T follicular helper cell (primary cell): ENCODE results near the gene NACA2.
"Not testable (repeated sequence)": the region's sequence is repeated elsewhere in the genome, so short reads cannot be mapped to it uniquely, and the experiment has no call there.

Experiments
- DNase-seq: peaks from one replicate; pipeline ENCODE4 v3.0.0-alpha.2; 2020; ENCODE audit warnings: low read depth
- total RNA-seq, 2 experiments: gene quantifications; one replicate each; lab custom pipeline; 2026; lab: John Stamatoyannopoulos, UW

Gene NACA2
- total RNA-seq, result 5.6 to 6.4 reads per million in 2 experiments

DNA sequence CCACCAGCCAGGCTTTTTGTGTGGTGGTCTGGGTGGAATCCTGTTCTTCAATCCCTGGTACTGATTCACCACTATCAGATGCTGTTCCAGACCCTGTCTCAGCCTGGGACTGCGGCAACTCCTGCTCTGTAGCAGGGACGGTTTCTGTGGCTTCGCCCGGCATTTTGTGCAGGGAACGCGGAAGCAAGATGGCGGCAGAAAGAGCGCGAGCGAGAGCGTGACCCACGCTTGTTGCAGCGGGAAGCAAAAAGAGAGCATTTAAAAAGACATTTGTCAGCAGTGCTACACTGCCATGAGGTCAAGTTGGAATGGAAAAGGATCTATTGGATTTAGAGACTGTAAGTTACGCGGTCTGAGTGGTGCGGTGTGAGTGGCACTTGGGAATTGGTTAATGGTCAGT, at the start of gene NACA2:
TSS of gene NACA2 (minus strand) at position 202 of the 400 bp plus-strand sequence. CDS start at position 163, 39 bp downstream.
- no peak for DNase-seq

DNA sequence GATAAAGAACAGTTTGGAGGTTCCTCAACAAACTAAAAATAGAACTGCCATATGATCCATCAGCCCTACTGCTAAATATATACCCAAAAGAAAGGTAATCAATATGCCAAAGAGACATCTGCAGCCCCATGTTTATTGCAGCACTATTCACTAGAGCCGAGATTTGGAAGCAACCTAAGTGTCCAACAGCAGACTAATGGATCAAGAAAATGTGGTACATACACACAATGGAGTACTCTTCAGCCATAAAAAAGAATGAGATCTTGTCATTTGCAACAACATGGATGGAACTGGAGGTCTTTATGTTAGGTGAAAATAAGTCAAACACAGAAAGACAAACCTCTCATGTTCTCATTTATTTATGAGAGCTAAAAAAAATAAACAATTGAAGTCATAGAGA, 48.8 kb upstream of the NACA2 start:
- DNase-seq, result no peak

DNA sequence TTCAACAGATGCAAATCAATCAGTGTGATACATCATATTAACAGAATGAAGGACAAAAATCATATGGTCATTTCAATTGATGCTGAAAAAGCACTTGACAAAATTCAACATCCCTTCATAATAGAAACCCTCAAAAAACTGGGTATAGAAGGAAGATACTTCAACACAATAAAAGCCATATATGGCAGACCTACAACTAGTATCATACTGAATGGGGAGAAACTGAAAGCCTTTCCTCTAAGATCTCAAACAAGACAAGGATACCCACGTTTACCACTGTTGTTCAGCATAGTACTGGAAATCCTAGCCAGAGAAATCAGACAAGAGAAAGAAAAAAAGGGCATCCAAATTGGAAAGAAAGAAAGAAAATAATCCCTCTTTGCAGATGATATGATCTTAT, 47.1 kb upstream of the NACA2 start:
- no peak for DNase-seq

GRCh38 chr17:61635913-61636432, 45.0 kb upstream of the NACA2 start:
- DNase-seq, result peak; percentile 19

- DNase-seq, result no peak
Measured at GRCh38 chr17:61634942-61635538, 44.0 kb upstream of the NACA2 start.

DNA sequence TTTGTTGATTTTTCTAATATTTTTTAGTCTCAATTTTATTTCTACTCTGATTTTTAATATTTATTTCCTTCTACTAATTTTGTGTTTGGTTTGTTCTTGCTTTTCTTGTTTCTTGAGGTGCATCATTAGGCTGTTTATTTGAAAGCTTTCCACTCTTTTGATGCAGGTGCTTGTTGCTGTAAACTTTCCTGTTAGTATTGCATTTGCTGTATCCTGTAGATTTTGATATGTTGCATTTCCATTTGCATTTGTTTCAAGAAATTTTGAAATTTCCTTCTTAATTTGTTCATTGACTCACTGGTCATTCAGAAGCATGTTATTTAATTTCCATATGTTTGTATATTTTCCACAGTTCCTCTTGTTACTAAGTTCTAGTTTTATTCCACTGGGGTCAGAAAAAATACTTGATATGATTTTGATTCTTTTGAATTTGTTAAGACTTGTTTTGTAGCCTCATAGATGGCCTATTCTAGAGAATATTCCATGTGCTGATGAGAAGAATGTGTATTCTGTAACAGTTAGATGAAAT, 43.1 kb upstream of the NACA2 start:
- DNase-seq, result no peak

DNA sequence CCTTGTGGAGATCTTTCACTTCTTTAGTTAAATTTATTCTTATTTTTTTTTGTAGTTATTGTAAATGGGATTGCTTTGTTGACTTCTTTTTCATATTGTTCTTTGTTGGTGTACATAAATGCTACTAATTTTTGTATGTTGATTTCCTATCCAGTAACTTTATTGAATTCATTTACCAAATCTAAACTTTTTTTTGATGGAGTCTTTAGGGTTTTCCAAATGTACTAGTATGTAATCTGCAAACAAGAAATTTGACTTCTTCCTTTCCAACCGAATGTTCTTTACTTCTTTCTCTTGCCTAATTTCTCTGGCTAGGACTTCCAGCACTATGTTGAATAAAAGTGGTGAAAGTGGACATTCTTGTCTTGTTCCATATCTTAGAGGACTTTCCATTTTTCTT, 41.8 kb upstream of the NACA2 start:
- no peak for DNase-seq

DNA sequence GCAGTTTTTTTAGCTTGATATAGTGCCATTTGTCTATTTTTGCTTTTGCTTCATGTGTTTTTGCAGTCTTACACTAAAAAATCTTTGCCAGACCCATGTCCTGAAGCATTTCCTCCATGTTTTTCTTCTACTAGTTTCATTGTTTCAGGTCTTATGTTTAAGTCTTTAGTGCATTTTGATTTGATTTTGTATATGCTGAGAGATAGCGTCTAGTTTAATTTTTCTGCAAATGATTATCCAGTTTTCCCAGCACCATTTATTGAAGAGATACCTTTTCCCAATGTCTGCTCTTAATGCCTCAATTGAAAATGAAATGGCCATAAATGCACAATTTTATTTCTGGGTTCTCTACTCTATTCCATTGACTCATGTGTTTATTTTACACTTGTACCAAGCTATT, 40.8 kb upstream of the NACA2 start:
- DNase-seq, result no peak

DNA sequence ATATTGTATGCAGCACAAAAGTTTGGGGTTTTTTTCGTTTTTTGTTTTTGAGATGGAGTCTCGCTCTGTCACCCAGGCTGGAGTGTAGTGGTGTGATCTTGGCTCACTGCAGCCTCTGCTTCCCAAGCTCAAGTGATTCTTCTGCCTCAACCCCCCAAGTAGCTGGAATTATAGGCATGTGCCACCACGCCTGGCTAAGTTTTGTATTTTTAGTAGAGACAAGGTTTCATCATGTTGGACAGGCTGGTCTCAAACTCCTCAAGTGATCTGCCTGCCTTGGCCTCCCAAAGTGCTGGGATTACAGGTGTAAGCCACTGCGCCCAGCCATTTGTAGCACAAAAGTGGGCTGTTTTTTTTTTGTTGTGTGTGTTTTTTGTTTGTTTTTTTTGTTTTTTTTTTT, 37.1 kb upstream of the NACA2 start:
- DNase-seq, result not testable (repeated sequence)

DNA sequence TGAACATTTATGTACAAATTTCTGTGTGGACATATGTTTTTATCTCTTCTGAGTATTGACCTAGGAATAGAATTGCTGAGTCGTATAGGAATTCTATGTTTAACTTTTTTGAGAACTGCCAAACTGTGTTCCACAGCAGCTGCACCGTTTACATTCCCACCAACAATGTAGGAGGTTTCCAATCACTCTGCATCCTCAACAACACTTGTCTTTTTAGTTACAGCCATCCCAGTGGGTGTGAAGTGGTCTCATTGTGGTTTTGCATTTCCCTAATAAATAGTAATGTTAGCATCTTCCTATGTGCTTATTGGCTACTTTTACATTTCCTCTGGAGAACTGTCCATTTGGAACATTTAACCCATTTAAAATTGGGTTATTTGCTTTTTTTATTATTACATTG, 36.6 kb upstream of the NACA2 start:
- DNase-seq, result no peak

GRCh38 chr17:61627125-61627524, 36.1 kb upstream of the NACA2 start:
- no peak for DNase-seq

- no peak for DNase-seq
Measured at GRCh38 chr17:61625564-61625963, 34.5 kb upstream of the NACA2 start.

- no peak for DNase-seq
Measured at GRCh38 chr17:61624951-61625350, 33.9 kb upstream of the NACA2 start.

- no peak for DNase-seq
Measured at GRCh38 chr17:61621317-61621716, 30.3 kb upstream of the NACA2 start.

GRCh38 chr17:61619953-61620352, 28.9 kb upstream of the NACA2 start:
- DNase-seq, result no peak

DNA sequence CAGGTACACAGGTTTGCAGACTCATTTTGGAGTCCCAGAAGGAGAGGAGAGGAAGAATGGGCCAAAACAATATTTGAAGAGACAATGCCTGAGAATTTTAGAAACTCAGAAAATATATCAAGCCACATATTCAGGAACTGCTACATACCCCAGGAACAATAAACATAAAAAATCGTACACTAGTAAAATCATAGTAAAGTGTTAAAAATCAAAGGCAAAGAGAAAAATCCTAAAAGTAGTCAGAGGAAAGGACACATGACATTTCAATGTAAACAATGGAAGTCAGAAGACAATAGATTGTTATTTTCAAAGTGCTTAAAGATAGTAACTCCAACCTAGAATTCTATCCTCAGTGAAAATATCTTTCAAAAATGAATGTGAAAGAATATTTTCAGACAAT, 28.5 kb upstream of the NACA2 start:
- no peak for DNase-seq

- no peak for DNase-seq
Measured at GRCh38 chr17:61618950-61619349, 27.9 kb upstream of the NACA2 start.

- no peak for DNase-seq
Measured at GRCh38 chr17:61617330-61617729, 26.3 kb upstream of the NACA2 start.

- no peak for DNase-seq
Measured at GRCh38 chr17:61616783-61617182, 25.8 kb upstream of the NACA2 start.

DNA sequence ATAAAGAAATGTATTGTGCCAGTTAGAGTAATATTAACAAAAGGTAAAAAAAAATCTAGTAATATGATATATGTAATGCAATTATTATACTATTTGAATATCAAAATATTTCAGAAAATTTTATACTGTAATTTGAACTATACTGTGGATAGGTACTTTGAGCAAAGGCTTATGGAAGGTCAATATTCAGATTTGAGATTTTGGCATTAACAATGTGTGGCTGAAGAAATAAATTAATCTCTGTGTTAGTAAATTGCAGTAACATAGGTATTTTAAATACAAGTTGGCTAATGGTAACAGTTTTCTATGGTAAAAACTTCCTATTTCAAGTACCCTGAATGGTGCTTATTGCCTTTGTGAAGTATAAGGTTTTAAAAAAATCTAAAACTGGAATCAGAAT, 23.2 kb upstream of the NACA2 start:
- DNase-seq, result no peak

- no peak for DNase-seq
Measured at GRCh38 chr17:61611323-61611722, 20.3 kb upstream of the NACA2 start.

DNA sequence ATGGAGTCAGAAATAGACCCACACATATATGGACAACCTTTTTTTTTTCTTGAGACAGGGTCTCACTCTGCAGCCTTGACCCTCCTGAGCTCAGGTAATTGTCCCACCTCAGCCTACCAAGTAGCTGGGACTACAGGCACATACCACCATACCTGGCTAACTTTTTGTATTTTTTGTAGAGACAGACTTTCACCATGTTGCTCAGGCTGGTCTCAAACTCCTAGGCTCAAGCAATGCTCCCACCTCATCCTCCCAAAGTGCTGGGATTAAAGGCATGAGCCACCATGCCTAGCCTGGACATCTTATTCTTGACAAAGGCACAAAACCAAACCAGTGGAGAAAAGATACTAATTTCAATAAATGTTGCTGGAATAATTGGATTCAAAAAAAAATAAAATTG, 14.7 kb upstream of the NACA2 start:
- DNase-seq, result no peak

DNA sequence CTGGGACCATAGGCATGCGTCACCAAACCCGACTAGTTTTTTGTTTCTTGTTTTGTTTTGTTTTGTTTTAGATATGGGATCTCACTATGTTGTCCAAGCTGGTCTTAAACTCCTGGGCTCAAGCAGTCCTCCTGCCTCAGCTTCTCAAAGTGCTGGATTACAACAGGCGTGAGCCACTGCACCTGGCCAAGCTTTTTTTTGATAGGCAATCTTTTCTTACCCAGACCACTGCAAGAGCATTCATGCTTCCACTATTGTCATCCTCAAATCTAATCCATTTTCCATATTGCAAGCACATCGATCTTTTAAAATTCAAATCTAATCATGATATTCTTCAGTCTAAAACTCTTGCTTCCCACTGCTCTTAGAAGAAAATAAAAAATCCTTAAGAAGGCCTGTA, 10.3 kb upstream of the NACA2 start:
- no peak for DNase-seq

- DNase-seq, result no peak
Measured at GRCh38 chr17:61600621-61601020, 9.6 kb upstream of the NACA2 start.
